ENCODE data around the gene S100Z.

- TF ChIP-seq POLR2A (IDR thresholded peaks at IDR 0.05; ENCODE audit: low read length) (no peak), GATA1 (IDR thresholded peaks at IDR 0.05; ENCODE audit: low read depth, low read length) (no peak)
Observed at GRCh38 chr5:76861612-76862011, 11.8 kb downstream of the S100Z start.
